ENCODE measurements around the gene RNF8.
"Not testable (repeated sequence)": the region's sequence is repeated elsewhere in the genome, so short reads cannot be mapped to it uniquely, and the experiment has no call there.

Gene RNF8

DNA sequence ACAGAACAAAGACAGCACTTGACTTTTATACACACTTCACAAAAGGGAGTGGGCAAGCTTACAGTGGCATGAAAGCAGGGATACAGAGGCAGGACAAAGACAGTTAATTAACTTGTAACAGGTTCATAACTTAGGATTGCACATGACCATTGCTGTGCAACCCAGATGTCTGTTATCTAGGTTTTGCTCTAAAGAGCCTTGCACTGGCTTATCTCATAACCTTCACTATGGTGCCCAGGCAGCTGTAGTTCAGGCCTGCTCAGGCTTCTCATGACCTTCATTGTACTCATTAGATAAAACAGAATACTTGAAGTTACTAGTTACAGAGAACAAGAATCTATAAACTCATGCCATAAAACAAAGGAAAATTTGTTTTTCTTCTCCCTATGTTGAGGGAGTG is 47.9 kb downstream of the RNF8 start:
- DNase-seq, result not testable (repeated sequence)

DNA sequence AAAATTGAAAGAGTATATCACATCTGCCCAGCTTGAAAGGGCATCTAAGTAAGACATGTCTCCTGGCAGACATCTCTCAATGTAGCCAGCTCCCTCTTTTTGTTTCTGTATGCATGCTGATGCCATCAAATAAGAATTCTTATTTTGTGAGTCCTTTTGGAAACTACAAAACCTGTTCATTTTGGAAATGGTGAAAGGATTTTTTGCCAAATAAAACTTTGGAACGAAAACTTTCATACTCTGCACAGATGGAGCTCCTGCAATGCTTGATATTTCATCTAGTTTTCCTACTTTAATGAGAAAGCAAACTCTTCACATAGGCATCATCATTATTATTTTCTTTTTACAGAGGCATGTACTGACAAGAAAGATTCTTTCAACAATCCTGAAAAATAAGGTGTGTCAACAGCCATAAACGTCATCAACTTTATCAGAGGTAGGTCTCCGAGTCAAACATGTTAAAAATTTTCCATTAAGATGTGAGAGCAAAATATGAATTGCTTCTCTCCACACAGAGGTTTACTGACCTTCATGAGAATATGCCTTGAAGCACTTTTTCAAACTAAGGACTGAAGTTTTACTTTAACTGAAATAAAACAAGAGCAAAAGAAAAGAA is 53.1 kb downstream of the RNF8 start:
- DNase-seq, result no peak

DNA sequence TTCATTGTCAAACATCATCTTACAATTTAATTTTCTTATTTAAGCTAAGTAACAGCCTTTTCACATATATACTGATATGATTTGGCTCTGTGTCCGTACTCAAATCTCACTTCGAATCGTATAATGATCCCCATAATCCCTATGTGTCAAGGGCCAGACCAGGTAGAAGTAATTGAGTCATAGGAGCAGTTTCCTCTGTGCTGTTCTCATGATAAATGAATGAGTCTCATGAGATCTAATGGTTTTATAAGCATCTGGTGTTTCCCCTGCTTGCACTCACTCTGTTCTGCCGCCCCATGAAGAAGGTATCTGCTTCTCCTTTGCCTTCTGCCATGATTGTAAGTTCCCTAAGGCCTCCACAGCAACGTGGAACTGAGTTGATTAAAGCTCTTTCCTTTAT is 54.2 kb downstream of the RNF8 start:
- DNase-seq, result no peak

DNA sequence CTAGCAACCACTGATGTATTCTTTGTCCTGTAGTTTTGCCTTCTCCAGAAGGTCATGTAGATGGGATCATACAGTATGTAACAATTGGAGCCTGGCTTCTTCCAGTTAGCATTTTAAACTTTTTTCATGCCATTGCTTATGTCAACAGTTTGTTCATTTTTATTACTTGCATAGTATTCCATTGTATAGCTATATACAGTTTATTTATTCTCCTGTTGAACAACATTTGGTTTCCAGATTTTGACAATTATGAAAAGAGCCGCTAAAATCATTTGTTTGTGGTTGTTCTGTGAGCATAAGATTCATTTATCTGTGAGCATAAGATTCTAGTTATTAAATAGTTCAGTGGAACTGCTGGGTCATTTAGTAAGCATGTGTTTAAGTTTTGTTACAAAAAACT is 55.7 kb downstream of the RNF8 start:
- no peak for DNase-seq

DNA sequence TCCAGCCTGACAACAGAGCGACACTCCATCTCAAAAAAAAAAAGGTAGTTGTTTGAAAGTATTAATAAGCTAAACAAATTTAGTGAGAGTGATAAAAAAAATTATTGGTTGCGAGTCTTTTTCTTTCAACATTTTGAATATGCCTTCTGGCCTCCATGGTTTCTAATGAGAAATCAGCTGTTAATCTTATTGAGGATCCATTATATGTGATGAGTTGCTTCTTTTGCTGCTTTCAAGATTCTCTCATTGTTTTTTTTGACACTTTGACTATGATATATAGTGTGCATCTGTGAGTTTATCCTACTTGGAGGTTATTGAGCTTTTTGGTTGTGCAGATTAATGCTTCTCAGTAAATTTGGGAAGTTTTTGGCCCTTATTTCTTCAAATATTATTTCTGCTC is 63.6 kb downstream of the RNF8 start:
- no peak for DNase-seq

DNA sequence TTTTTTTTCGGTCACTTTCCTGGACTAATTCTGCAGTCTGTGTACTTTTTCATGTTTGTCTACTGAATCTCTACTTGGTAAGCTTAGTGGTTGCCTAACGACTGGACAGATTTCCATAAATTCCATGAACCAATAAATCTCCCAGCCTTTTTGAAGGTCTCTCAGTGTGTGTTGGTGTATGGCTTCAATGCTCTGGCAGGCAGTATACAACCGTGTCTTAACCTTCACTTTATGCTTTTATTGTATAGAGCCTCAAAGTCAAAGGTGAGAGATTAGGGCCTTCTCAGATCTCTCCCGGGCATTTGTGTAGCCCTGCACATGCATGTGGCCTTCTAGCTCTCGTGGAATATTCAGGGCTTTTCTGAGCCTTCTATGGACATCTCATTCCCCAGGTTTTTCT is 64.9 kb downstream of the RNF8 start:
- no peak for DNase-seq

DNA sequence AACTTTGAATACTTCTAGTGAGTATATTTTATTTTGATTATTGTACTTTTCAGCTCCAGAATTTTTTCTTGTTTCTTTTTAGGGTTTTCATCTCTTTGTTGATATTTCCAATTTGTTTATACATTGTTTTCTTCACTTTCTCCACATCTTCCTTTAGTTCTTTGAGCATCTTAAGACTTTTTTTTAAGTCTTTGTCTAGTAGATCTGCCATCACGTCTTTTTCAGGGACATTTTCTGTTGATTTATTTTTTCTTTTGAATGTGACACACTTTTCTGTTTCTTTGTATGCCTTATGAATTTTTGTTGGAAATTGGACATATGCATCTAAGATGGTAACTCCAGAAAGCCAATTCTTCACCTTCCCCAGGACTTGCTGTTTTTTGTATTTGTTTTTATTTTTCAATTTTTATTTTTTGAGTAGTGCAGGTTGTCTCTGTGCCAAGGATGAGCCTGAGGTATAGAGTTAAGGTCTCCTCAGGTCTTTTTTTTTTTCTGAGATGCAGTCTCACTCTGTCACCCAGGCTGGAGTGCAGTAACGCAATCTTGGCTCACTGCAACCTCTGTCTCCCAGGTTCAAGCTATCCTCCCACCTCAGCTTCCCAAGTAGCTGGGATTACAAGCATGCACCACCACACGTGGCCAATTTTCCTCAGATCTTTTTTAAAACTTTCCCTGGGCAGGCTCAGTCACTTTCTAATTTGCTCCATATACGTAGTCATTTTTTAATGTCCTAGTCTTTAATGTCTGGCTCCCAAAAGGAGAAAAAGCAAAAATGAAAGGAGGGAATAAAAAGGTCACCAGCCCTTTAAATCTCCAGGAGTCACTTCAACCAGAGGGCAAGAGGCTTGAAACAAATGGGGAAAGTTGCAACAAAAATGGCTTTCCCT is 72.5 kb downstream of the RNF8 start:
- no peak for DNase-seq

DNA sequence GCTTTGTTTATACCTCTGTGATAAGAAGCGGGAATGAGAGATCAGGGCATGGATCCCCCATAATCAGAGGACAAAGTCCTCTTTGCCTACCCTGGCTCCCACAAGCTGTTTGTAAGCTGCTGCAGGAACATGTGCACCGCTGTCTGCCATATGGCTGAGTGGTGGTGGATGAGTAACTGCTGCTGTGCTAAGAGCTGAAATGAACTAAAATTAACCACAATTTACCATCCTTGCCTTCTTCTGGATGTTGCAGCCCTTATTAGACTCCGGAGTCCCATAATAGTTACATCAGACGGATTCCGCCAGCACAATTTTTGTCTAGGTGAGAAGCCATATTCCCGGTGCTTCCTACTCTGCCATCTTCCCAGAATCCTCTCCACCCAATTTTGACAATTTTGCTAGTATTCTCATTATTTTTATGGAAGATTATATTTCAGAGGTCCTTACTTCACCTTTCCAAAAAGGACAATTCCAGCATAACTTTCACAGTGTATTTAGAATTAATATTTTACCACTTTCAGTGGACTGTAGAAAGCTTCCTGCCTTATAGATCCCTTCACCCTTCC is 73.2 kb downstream of the RNF8 start:
- DNase-seq, result no peak

DNA sequence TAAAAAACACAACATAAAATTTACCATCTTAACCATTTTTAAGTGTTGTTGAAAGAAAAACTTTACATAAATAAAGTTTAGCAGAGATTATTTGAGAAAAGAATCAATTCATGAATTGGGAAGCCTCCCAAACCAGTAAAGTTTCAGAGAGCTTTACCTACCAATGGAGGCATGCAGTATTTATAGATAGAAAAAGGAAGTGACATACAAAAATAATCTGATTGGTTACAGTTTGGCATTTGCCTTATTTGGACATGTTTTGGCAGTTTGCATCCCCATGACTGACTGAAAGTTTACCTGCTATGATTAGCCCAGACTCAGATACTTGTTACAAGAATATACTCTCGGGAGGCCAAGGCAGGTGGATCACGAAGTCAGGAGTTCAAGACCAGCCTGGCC is 75.6 kb downstream of the RNF8 start:
- DNase-seq, result no peak

DNA sequence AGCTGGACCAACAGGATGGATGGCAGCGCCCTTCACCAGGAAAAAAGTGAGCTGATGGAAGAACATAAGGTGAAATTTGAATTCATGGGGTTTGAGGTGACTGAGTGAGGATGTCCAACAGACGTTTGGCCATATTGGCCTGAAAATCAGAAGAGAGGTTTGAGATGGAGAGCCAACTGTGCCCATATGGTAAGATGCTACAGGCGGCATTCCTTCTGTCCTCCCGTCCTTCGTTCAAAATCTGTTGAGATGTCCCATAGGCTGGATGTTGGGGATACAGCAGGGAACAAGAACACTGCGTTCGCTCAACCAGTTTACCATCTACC is 78.8 kb downstream of the RNF8 start:
- DNase-seq, result no peak

DNA sequence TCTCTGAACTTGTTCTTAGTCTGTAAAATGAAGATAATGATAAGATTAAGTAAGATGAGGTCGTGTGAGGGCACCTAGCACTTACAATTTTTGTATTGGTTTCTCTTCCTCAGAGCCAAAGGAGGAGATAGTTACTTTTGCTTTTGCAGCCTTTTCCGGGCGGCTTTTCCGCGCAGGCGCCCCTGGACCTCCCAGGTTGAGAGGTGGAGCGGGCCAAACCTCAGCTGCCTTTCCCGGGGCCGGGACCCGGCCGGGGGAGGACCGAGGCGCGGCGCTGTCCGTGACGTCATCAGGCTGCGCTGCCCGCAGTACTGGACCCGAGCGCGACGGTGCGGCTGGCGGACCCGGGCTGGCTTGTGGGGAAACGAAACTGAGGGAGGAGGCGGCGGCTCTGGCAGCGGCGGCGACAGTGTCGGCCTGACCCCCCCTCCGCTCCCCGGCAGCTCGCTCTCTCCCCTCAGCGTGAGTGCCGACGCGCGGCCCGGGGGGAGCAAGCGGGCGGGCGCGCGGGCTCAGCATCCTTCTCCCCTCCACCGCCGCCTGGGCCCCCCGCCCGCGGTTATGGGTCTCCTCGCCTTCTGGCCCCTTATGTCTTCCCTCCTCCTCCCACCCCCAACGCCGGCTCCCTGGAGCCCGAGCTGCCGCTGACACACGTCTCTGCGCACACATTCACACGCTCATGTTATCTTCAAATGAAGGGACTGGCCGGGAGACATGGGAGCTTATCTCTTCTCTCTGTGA is 79.3 kb downstream of the RNF8 start, which contains the start of gene CMTR1:
Gene CMTR1 (plus strand): TSS at position 306 of the 741 bp plus-strand sequence. CDS start 2,409 bp downstream, outside the sequence.
- DNase-seq, result peak; percentile 89

DNA sequence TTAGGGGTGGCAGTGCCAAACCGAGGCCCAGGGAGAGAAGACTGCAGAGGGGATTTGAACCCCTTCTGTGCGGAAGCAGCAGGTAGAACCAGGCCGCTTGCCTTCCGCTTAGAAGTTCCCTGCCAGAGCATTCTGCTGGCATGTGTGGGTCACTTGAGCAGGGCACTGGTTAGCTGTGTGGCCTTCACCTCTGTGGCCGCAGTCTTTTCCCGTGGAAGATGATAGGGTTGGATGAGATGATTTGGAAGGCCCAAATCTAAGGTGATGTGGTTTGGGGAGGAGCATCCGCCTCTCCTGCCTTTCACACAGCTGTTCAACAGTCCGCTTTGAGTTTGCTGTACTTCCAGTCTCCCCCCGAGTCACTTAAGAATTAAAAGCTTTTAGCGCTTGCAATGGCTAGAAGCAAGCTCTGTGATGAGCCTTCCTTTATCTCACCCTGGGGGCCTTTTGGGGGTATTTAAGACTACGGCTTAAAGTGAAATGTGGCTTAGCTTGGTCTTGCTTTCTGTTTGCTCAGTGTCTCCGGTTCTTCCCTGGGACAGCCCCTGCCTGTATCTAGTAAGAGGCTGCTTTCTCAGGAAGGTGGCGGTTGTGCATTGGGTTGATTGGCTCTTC is 80.0 kb downstream of the RNF8 start:
- DNase-seq, result no peak

DNA sequence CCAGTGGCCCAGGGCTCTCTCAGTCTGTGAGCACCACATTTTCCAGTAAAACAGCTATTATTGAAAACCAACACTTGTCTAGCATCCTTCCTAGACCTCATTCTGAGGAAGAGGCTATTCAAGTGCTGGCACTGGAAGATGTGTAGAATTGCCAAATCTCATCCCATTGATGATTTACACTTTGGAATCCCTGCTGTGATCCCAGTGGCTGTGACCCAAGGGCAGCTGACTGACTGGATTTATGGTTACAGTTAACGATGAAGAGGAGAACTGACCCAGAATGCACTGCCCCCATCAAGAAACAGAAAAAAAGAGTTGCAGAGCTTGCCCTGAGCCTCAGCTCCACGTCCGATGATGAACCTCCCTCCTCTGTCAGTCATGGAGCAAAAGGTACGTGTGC is 81.6 kb downstream of the RNF8 start:
- no peak for DNase-seq

DNA sequence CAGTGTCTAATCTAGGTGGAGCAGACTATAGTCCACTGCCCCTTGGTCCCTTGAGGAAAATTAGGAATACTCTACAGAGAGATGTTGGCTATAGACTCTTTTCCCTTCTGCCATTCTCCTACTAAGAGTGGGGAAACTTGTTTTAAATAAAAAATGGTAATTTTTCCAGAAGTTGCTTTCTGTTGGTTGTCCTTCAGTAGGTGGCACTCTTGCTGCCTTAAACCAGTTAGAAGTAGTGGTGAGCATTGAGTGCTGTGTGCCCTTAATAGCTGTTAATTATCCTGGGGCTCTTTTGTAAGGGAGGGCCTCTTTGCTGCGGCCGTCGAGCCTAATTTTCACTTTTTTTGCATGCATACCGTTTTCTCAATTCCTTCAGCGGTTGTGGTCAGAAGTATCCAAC is 82.0 kb downstream of the RNF8 start:
- DNase-seq, result no peak

DNA sequence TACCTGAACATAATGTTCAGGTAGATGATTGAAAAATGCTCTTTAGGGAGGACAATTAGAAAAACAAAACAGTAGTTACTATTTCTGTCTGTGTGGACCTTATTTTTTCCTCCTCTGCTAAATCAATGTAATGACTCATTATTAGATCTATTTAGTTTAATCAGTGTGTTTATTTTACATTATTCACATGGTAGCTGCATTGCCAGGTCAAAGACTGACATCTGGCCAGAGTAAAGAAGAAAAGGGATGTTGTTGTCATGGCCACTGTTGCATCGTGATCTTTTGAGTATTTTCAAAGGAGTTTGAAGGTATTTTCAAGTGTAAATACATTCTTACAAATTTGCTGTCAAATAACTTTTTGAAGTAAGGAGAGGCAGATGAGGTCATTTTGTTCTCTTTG is 85.1 kb downstream of the RNF8 start:
- no peak for DNase-seq

DNA sequence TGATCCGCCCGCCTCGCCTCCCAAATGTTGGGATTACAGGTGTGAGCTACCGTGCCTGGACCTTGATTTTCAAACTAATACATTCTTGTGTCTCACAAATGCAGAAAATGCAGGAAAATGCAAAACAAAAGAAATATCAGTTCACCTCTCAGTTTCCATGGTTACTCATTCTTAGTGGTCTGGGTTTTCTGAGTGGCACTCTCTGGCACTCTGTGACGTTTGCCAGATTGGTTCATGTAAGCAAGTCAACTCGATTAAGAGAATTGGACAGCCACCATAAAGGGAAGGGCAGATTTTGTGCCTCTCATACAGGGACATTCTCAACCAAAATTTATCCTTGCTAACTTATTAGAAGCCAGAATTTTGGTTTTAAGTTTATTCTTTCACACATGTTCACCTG is 87.9 kb downstream of the RNF8 start:
- DNase-seq, result no peak

DNA sequence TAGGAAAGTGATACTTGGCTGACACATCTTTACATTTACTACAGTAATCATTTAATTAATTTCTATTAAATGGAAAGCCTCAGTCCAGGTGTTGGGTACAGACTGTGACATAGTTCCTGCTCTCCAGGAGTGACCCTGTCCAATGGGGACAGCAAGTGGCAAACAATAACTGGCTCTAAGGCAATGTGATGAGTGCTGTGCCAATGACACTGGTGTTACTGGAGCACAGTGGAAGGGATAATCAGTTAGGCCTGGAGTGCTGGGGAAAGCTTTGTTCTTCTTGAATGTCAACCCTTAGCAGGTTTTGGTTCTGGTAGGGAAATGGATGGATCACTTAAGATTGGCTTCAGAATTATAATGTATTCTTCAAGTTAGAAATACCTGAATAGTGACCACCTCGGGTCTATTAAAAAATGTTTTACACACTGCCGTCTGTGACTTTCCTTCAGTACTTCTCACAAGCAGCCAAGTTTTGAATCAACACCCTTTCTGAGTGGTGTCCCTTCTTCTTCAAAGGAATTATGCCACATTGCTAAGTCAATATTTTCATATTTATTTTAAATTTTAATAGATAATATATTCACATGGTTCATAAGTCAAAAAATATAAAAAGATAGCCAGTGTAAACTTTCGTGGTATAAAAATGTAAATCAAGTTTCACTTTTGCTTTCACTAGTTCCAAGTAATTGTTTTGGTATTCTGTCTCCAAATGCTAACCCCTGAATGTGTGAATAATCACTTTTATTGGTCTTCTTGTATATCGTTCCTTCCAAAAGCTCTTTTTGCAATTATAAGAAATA is 88.8 kb downstream of the RNF8 start:
- no peak for DNase-seq

DNA sequence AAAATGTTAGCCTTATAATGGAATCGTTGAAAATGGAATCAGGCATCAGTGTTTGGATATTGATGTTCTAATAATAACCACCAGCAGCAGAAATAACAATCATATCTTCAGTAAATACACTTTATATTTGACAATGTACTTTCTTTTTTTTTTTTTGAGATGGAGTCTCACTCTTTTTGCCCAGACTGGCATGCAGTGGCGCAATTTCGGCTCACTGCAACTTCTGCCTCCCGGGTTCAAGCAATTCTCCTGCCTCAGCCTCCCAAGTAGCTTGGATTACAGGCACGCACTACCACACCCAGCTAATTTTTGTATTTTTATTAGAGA is 89.4 kb downstream of the RNF8 start:
- DNase-seq, result not testable (repeated sequence)
